Glutamatergic neuron (in vitro differentiated cells): ENCODE data around the gene GRK4. TPM values are rescaled to one million over a fixed set of nuclear protein-coding genes. Genes with fewer than 3 reads are reported as not detected.

ENCODE experiments used
- DNase-seq: peaks from one replicate; pipeline ENCODE4 v3.0.0; 2022
- H3K27ac Mint-ChIP-seq: one replicate; pipeline ENCODE4 v1.8.0; 2020; ENCODE audit warnings: mild to moderate bottlenecking, mixed read lengths, inconsistent platforms; ENCODE audit not compliant: unreplicated experiment
- H3K27me3 Mint-ChIP-seq: one replicate; pipeline ENCODE4 v1.8.0; 2020; ENCODE audit warnings: mild to moderate bottlenecking, moderate library complexity, mixed read lengths, inconsistent platforms; ENCODE audit not compliant: unreplicated experiment
- H3K36me3 Mint-ChIP-seq: one replicate; pipeline ENCODE4 v1.8.0; 2020; ENCODE audit warnings: mild to moderate bottlenecking, mixed read lengths, inconsistent platforms; ENCODE audit not compliant: unreplicated experiment
- H3K4me1 Mint-ChIP-seq: one replicate; pipeline ENCODE4 v1.8.0; 2020; ENCODE audit warnings: mild to moderate bottlenecking, low read depth, mixed read lengths, inconsistent platforms; ENCODE audit not compliant: unreplicated experiment
- H3K4me3 Mint-ChIP-seq: one replicate; pipeline ENCODE4 v1.8.0; 2020; ENCODE audit warnings: mild to moderate bottlenecking, mixed read lengths, inconsistent platforms; ENCODE audit not compliant: unreplicated experiment
- H3K9me3 Mint-ChIP-seq: one replicate; pipeline ENCODE4 v1.8.0; 2020; ENCODE audit warnings: mild to moderate bottlenecking, moderate library complexity, mixed read lengths, inconsistent platforms; ENCODE audit not compliant: unreplicated experiment
- total RNA-seq: library from RNA; stranded (reverse); fragmentation: NEBNext Ultra II Directional; extraction: Animal tissue kit (Norgen Biotek cat#: 25700); gene quantifications from one replicate; pipeline ENCODE4 v1.2.1, GENCODE V29; 2021; ENCODE audit not compliant: unreplicated experiment
- TF ChIP-seq, protein P1 (sequence below): fragments of 200-600 bp; sonication (generic); IDR thresholded peaks from one replicate; pipeline ENCODE4 v1.5.0; 2021; ENCODE audit not compliant: partially characterized antibody, unreplicated experiment

Gene GRK4
- total RNA-seq, 1 donor from 2014 or later: 34.5 TPM

DNA sequence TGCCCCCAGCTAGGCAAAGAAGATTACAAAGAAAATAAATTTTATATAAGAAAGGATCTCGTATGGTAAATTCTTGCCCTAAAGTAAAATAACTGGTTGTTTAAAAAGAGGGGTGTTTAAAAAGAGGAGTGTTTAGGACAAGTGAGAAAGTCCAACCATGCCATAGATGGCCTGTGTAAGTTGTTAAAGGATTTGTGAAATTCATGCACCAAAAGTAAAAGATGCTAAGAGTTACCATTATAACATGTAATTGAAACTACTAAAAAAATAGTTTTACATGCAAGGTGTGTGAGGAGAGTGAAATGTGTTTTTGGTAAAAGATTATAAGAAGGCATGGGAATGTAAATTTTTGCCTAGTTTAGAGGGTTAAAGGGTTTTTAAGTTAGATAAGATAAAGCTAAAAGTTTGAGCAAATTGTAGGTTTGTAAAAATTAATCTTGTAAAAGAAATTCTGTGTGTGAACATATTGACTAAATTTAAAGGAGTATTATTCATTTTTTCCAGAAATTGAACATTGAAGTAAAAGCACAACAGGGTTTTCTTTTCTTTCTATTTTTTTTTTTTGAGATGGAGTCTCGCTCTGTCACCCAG lies 90.9 kb downstream of the GRK4 start:
- Mint-ChIP-seq H3K27ac (no peak overlapping the region), H3K4me3 (no peak overlapping the region), H3K36me3 (peaks cover 16% of the 10 kb centered on the region), H3K4me1 (no peaks in the 10 kb centered on the region), H3K27me3 (peaks cover 3% of the 10 kb centered on the region), H3K9me3 (peaks cover 11% of the 10 kb centered on the region)
- no peak for DNase-seq
- TF ChIP-seq, protein P1, sequence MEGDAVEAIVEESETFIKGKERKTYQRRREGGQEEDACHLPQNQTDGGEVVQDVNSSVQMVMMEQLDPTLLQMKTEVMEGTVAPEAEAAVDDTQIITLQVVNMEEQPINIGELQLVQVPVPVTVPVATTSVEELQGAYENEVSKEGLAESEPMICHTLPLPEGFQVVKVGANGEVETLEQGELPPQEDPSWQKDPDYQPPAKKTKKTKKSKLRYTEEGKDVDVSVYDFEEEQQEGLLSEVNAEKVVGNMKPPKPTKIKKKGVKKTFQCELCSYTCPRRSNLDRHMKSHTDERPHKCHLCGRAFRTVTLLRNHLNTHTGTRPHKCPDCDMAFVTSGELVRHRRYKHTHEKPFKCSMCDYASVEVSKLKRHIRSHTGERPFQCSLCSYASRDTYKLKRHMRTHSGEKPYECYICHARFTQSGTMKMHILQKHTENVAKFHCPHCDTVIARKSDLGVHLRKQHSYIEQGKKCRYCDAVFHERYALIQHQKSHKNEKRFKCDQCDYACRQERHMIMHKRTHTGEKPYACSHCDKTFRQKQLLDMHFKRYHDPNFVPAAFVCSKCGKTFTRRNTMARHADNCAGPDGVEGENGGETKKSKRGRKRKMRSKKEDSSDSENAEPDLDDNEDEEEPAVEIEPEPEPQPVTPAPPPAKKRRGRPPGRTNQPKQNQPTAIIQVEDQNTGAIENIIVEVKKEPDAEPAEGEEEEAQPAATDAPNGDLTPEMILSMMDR: no peak

DNA sequence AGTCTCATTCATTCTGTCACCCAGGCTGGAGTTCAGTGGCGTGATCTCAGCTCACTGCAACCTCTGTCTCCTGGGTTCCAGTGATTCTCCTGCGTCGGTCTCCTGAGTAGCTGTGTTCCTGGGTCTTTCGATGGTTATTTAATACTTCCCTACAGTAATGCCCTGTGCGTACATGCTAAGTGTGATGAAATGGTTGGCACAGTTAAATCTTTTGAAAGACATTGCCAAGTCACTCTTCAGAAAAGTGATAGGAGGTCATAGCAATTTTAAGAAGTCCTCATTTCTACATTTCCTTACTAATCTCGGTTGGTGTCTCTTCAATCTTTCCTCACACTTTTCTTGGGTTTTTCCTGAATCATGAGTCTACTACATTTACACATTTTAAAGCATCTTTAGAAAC lies 96.6 kb downstream of the GRK4 start:
- H3K4me3 Mint-ChIP-seq: no peak overlapping the region
- peaks cover 9% of the 10 kb centered on the region for H3K9me3 Mint-ChIP-seq
- no peak for DNase-seq
- peaks cover 3% of the 10 kb centered on the region for H3K27me3 Mint-ChIP-seq
- no peaks in the 10 kb centered on the region for H3K4me1 Mint-ChIP-seq
- H3K36me3 Mint-ChIP-seq: peaks cover 18% of the 10 kb centered on the region
- TF ChIP-seq, protein P1: no peak
- H3K27ac Mint-ChIP-seq: no peak overlapping the region

DNA sequence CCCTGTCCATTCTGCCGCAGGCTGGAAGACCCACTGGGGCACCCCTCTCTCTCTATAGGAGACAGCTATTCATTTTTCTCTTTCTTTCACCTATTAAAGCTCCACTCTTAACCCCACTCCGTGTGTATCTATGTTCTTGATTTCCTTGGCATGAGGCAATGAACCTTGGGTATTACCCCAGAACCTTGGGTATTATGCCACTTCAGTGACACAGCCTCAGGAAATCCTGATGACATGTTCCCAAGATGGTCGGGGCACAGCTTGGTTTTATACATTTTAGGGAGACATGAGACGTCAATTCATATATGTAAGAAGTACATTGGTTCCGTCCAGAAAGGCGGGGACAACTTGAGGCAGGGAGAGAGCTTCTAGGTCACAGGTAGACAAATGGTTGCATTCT lies 97.6 kb downstream of the GRK4 start:
- no peak overlapping the region for H3K4me3 Mint-ChIP-seq
- H3K27ac Mint-ChIP-seq: no peak overlapping the region
- no peak for DNase-seq
- H3K9me3 Mint-ChIP-seq: peaks cover 6% of the 10 kb centered on the region
- H3K27me3 Mint-ChIP-seq: peaks cover 3% of the 10 kb centered on the region
- H3K36me3 Mint-ChIP-seq: peaks cover 15% of the 10 kb centered on the region
- H3K4me1 Mint-ChIP-seq: no peaks in the 10 kb centered on the region
- TF ChIP-seq, protein P1: no peak

DNA sequence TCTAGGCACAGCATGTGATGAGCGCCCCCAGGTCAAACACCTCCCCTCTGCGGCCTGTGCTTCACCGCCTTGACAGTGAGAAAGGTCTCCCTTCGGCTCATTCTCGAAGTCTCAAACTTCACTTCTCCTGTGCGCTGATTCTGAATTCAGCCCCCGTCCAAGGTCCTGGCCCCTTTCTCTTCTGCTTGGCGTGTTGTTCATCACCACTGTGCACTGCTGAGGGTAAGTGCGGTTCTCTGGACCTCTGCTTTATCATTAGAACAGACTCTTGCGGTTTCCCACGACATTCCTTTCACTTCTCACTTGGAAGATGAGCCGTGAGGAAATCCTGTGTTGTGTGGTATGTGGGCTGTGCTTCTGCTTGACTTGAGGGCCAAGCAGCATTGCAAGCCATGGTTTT lies 99.1 kb downstream of the GRK4 start:
- peaks cover 11% of the 10 kb centered on the region for H3K36me3 Mint-ChIP-seq
- no peak overlapping the region for H3K27ac Mint-ChIP-seq
- no peak for DNase-seq
- peaks cover 3% of the 10 kb centered on the region for H3K4me1 Mint-ChIP-seq
- peaks cover 2% of the 10 kb centered on the region for H3K27me3 Mint-ChIP-seq
- TF ChIP-seq, protein P1: no peak
- peaks cover 6% of the 10 kb centered on the region for H3K9me3 Mint-ChIP-seq
- H3K4me3 Mint-ChIP-seq: no peak overlapping the region

DNA sequence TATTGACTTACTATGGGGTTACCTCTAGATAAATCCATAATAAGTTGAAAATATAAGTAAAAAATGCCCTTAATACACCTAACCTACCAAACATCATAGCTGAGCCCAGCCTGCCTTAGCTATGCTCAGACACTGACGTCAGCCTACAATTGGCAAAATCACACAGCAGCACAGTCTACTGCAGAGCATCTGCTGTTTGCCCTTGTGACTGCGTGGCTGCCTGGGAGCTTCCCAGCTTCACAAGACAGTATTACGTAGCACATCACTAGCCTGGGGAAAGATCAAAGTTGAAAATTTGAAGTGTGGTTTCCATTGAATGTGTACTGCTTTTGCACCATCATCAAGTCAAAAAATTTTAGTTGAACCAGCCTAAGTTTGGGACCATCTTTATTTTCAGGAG lies 102.2 kb downstream of the GRK4 start:
- peaks cover 16% of the 10 kb centered on the region for H3K36me3 Mint-ChIP-seq
- H3K4me1 Mint-ChIP-seq: peaks cover 10% of the 10 kb centered on the region
- no peak overlapping the region for H3K4me3 Mint-ChIP-seq
- H3K27me3 Mint-ChIP-seq: peaks cover 7% of the 10 kb centered on the region
- no peak overlapping the region for H3K27ac Mint-ChIP-seq
- H3K9me3 Mint-ChIP-seq: peaks cover 5% of the 10 kb centered on the region
- DNase-seq: no peak
- TF ChIP-seq, protein P1: no peak
